Large intestine (tissue), 3 donors: ENCODE measurements around the gene PPP1R1C. TPM values are rescaled to one million over a fixed set of nuclear protein-coding genes. Genes with fewer than 3 reads are reported as not detected.
"Not testable (repeated sequence)": the region's sequence is repeated elsewhere in the genome, so short reads cannot be mapped to it uniquely, and the experiment has no call there.

Experiments
- DNase-seq, 2 donors: peaks; one replicate each; pipeline versions ENCODE4 v3.0.0 to v3.0.0-alpha.2; 2013
- H3K27ac ChIP-seq: one replicate; pipeline ENCODE4 v1.5.1; 2013; ENCODE audit warnings: low read length
- H3K27me3 ChIP-seq: 2 replicates; pipeline ENCODE4 v1.6.1; 2013; ENCODE audit warnings: low read length; ENCODE audit not compliant: control insufficient read depth, insufficient read depth
- H3K36me3 ChIP-seq: 2 replicates; pipeline ENCODE4 v1.6.1; 2013; ENCODE audit warnings: low read length; ENCODE audit not compliant: control insufficient read depth, insufficient read depth
- H3K4me1 ChIP-seq: one replicate; pipeline ENCODE4 v1.6.1; 2013; ENCODE audit warnings: low read length; ENCODE audit not compliant: control insufficient read depth, insufficient read depth
- H3K4me3 ChIP-seq: one replicate; pipeline ENCODE4 v1.5.1; 2013; ENCODE audit warnings: low read length
- H3K9me3 ChIP-seq: one replicate; pipeline ENCODE4 v1.6.1; 2013; ENCODE audit warnings: mild to moderate bottlenecking, low read depth, low read length, moderate library complexity; ENCODE audit not compliant: control insufficient read depth
- WGBS: methylation state at CpG from one replicate; pipeline ENCODE4 v1.1.5; 2013; ENCODE audit warnings: low lambda C conversion rate; ENCODE audit not compliant: insufficient coverage; 5-methylcytosine and 5-hydroxymethylcytosine counted together
- polyA plus RNA-seq: library from polyadenylated mRNA; unstranded; fragments of 120-200 nt; gene quantifications from one replicate; pipeline ENCODE4 v1.2.1, GENCODE V29; 2013

PPP1R1C gene
- polyA plus RNA-seq, 1 donor, result 3.3 TPM

GRCh38 chr2:181952404-181953226 is 33.0 kb upstream of the PPP1R1C start:
- Histone ChIP-seq H3K27me3 (no peaks in the 10 kb centered on the region), H3K9me3 (no peaks in the 10 kb centered on the region), H3K36me3 (no peaks in the 10 kb centered on the region), H3K4me1 (peaks cover 5% of the 10 kb centered on the region), H3K4me3 (no peak overlapping the region), H3K27ac (peak overlapping the region; percentile 28)
- WGBS, result no CpG with 5 or more reads among the region's 1 CpG
- DNase-seq, result peak; percentile 29 to 73

- Histone ChIP-seq H3K27me3 (no peaks in the 10 kb centered on the region), H3K9me3 (no peaks in the 10 kb centered on the region), H3K36me3 (no peaks in the 10 kb centered on the region), H3K27ac (no peak overlapping the region), H3K4me3 (peak overlapping the region; percentile 21), H3K4me1 (peaks cover 5% of the 10 kb centered on the region)
- peak; percentile 60 to 76 for DNase-seq
- no CpG with 5 or more reads among the region's 19 CpGs for WGBS
Observed at GRCh38 chr2:181953881-181954537, 31.6 kb upstream of the PPP1R1C start.

- 0% methylated on average over 2 of the region's 4 CpGs for WGBS
- Histone ChIP-seq H3K27me3 (no peaks in the 10 kb centered on the region), H3K36me3 (no peaks in the 10 kb centered on the region), H3K4me1 (peaks cover 5% of the 10 kb centered on the region), H3K4me3 (peak overlapping the region; percentile 21), H3K9me3 (no peaks in the 10 kb centered on the region), H3K27ac (no peak overlapping the region)
- DNase-seq, result no peak
Observed at GRCh38 chr2:181954538-181954883, 31.1 kb upstream of the PPP1R1C start.

- H3K36me3 ChIP-seq, result no peaks in the 10 kb centered on the region
- DNase-seq, result no peak
- H3K9me3 ChIP-seq, result no peaks in the 10 kb centered on the region
- no peak overlapping the region for H3K4me3 ChIP-seq
- H3K27me3 ChIP-seq, result no peaks in the 10 kb centered on the region
- WGBS, result no CpG with 5 or more reads among the region's 1 CpG
- peaks cover 5% of the 10 kb centered on the region for H3K4me1 ChIP-seq
- no peak overlapping the region for H3K27ac ChIP-seq
Observed at GRCh38 chr2:181955010-181955409, 30.6 kb upstream of the PPP1R1C start.

GRCh38 chr2:181955866-181956265 is 29.8 kb upstream of the PPP1R1C start:
- H3K9me3 ChIP-seq, H3K4me1 ChIP-seq, H3K4me3 ChIP-seq, H3K36me3 ChIP-seq, H3K27ac ChIP-seq, DNase-seq, H3K27me3 ChIP-seq: not testable (repeated sequence)
- WGBS, result no CpG with 5 or more reads among the region's 3 CpGs

- peaks cover 3% of the 10 kb centered on the region for H3K9me3 ChIP-seq
- no peak overlapping the region for H3K27ac ChIP-seq
- 0% methylated on average over 1 of the region's 4 CpGs for WGBS
- H3K36me3 ChIP-seq, result no peaks in the 10 kb centered on the region
- peak in 1 of 2 donors; percentile 23 for DNase-seq
- H3K27me3 ChIP-seq, result no peaks in the 10 kb centered on the region
- H3K4me1 ChIP-seq, result peaks cover 5% of the 10 kb centered on the region
- H3K4me3 ChIP-seq, result no peak overlapping the region
Observed at GRCh38 chr2:181957668-181958067, 28.0 kb upstream of the PPP1R1C start.

- no CpG with 5 or more reads among the region's 1 CpG for WGBS
- no peak overlapping the region for H3K27ac ChIP-seq
Observed at GRCh38 chr2:181958726-181959125, 26.9 kb upstream of the PPP1R1C start.

GRCh38 chr2:181959508-181959907 is 26.1 kb upstream of the PPP1R1C start:
- no peaks in the 10 kb centered on the region for H3K36me3 ChIP-seq
- no peak overlapping the region for H3K4me3 ChIP-seq
- H3K4me1 ChIP-seq, result no peaks in the 10 kb centered on the region
- peaks cover 3% of the 10 kb centered on the region for H3K9me3 ChIP-seq
- H3K27ac ChIP-seq, result no peak overlapping the region
- H3K27me3 ChIP-seq, result no peaks in the 10 kb centered on the region
- no peak for DNase-seq

More at GRCh38 chr2:181958726-181959125, 26.9 kb upstream of the PPP1R1C start:
- Histone ChIP-seq H3K36me3 (no peaks in the 10 kb centered on the region), H3K27me3 (no peaks in the 10 kb centered on the region), H3K9me3 (peaks cover 3% of the 10 kb centered on the region), H3K4me3 (no peak overlapping the region), H3K4me1 (no peaks in the 10 kb centered on the region)
- no peak for DNase-seq

GRCh38 chr2:181961167-181961566 is 24.5 kb upstream of the PPP1R1C start:
- H3K27me3 ChIP-seq, H3K36me3 ChIP-seq, H3K4me1 ChIP-seq, H3K4me3 ChIP-seq, DNase-seq, H3K27ac ChIP-seq, H3K9me3 ChIP-seq: not testable (repeated sequence)
- no CpG with 5 or more reads among the region's 8 CpGs for WGBS

- Histone ChIP-seq H3K4me1 (no peaks in the 10 kb centered on the region), H3K27me3 (no peaks in the 10 kb centered on the region), H3K27ac (no peak overlapping the region), H3K36me3 (no peaks in the 10 kb centered on the region), H3K9me3 (peaks cover 3% of the 10 kb centered on the region), H3K4me3 (no peak overlapping the region)
- WGBS, result no CpG with 5 or more reads among the region's 20 CpGs
- DNase-seq, result no peak
Observed at GRCh38 chr2:181962142-181962541, 23.5 kb upstream of the PPP1R1C start.
